Ishikawa (cell line): ENCODE measurements around the gene MRPL40.
A peak's percentile ranks its signal among the peaks of the same experiment; 100 is the strongest.

ENCODE experiments used
- CEBPB ChIP-seq: IDR thresholded peaks from 2 replicates; pipeline ENCODE4 v1.6.1; 2012
- CREB1 ChIP-seq: IDR thresholded peaks from 2 replicates; pipeline ENCODE4 v1.6.1; 2012; ENCODE audit warnings: low read depth
- EGR1 ChIP-seq: IDR thresholded peaks from 2 replicates; pipeline ENCODE4 v1.6.1; 2012
- EP300 ChIP-seq: IDR thresholded peaks from 2 replicates; pipeline ENCODE4 v1.6.1; 2012; ENCODE audit warnings: borderline replicate concordance
- FOXM1 ChIP-seq: IDR thresholded peaks from 2 replicates; pipeline ENCODE4 v1.6.1; 2012; ENCODE audit warnings: low read depth, borderline replicate concordance
- NFIC ChIP-seq: IDR thresholded peaks from 2 replicates; pipeline ENCODE4 v1.6.1; 2012
- RAD21 ChIP-seq: IDR thresholded peaks from 2 replicates; pipeline ENCODE4 v1.6.1; 2012; ENCODE audit warnings: low read depth
- TAF1 ChIP-seq: IDR thresholded peaks from 2 replicates; pipeline ENCODE4 v1.6.1; 2012; ENCODE audit warnings: low read depth, mild to moderate bottlenecking
- TCF12 ChIP-seq: IDR thresholded peaks from 2 replicates; pipeline ENCODE4 v1.6.1; 2012; ENCODE audit warnings: low read depth
- TEAD4 ChIP-seq: IDR thresholded peaks from 2 replicates; pipeline ENCODE4 v1.6.1; 2012
- YY1 ChIP-seq: IDR thresholded peaks from 2 replicates; pipeline ENCODE4 v1.6.1; 2012; ENCODE audit warnings: low read depth
- ZBTB7A ChIP-seq: IDR thresholded peaks from 2 replicates; pipeline ENCODE4 v1.6.1; 2012; ENCODE audit warnings: low read depth
- TF ChIP-seq, protein P1 (sequence below): IDR thresholded peaks from 2 replicates; pipeline ENCODE4 v1.6.1; 2012
- TF ChIP-seq, protein P2 (sequence below): IDR thresholded peaks from 2 replicates; pipeline ENCODE4 v1.6.1; 2012
- TF ChIP-seq, protein P3 (sequence below): IDR thresholded peaks from 2 replicates; pipeline ENCODE4 v1.6.1; 2012; ENCODE audit warnings: low read depth, mild to moderate bottlenecking

MRPL40 gene

DNA sequence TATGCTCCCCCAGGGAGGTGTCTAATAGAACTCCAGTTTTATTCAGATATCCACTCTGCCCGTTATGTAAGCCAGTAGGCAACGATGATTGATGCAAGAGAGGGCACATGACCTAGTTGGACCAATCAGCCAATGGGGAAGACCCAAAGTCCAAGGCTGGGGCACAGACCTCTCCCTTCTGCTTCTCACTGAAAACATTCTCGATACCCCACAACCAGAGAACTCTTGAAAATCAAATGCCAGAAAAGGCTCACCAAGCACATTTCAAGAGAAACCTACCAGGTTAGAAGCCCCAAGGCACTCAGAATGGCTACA, 8.2 kb upstream of the MRPL40 start:
- TF ChIP-seq YY1: no peak
- TF ChIP-seq, protein P1, sequence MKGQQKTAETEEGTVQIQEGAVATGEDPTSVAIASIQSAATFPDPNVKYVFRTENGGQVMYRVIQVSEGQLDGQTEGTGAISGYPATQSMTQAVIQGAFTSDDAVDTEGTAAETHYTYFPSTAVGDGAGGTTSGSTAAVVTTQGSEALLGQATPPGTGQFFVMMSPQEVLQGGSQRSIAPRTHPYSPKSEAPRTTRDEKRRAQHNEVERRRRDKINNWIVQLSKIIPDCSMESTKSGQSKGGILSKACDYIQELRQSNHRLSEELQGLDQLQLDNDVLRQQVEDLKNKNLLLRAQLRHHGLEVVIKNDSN: peak; percentile 63

DNA sequence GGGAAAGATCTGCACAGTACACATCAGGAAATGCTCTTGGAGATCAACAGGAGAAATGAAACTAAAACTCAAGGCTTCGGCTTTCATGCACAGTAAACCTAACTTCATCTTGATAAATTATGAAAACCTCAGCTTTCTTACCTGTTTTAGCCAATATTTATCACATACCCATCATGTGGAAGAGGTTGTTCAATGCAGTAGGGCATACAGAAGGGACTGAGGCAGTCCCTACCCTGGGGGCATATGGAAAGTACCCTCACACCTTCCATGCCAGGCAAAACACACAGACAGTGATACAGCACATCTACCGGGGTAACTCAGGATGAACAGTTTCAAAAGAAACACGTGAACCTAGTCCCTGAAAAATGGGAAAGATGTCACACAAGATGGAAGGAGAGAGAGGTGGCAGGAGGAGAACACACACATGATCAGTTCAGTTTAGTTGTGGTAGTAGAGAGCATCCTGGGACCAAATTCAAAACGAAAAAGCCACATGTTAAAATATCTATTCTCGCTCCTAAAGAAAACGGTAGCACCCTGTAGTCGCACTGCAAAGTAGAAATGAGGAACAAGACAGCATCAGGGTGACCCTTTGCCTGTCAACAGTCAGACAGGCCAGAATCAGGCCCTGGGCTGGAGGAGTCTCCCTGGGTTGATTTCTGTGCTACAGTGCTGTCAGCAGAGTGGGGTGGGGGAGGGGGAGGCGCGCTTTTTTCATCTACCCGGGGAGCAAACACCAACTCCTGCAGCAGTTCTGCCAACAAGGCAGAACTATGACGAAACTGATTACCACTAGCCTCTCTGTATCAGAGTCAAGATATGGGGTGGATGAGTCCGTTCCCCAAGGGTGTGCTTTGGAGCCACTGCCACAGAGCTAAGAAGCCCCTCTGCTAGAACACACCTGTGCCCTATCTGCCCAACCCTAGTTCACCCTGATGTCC, 2.1 kb upstream of the MRPL40 start:
- TF ChIP-seq EGR1 (no peak), NFIC (no peak), EP300 (no peak), FOXM1 (no peak), ZBTB7A (no peak), CREB1 (no peak), TEAD4 (no peak), RAD21 (no peak), TAF1 (no peak), YY1 (no peak), TCF12 (no peak)
- TF ChIP-seq, protein P2, sequence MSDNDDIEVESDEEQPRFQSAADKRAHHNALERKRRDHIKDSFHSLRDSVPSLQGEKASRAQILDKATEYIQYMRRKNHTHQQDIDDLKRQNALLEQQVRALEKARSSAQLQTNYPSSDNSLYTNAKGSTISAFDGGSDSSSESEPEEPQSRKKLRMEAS: no peak
- TF ChIP-seq, protein P1: no peak
- TF ChIP-seq, protein P3, sequence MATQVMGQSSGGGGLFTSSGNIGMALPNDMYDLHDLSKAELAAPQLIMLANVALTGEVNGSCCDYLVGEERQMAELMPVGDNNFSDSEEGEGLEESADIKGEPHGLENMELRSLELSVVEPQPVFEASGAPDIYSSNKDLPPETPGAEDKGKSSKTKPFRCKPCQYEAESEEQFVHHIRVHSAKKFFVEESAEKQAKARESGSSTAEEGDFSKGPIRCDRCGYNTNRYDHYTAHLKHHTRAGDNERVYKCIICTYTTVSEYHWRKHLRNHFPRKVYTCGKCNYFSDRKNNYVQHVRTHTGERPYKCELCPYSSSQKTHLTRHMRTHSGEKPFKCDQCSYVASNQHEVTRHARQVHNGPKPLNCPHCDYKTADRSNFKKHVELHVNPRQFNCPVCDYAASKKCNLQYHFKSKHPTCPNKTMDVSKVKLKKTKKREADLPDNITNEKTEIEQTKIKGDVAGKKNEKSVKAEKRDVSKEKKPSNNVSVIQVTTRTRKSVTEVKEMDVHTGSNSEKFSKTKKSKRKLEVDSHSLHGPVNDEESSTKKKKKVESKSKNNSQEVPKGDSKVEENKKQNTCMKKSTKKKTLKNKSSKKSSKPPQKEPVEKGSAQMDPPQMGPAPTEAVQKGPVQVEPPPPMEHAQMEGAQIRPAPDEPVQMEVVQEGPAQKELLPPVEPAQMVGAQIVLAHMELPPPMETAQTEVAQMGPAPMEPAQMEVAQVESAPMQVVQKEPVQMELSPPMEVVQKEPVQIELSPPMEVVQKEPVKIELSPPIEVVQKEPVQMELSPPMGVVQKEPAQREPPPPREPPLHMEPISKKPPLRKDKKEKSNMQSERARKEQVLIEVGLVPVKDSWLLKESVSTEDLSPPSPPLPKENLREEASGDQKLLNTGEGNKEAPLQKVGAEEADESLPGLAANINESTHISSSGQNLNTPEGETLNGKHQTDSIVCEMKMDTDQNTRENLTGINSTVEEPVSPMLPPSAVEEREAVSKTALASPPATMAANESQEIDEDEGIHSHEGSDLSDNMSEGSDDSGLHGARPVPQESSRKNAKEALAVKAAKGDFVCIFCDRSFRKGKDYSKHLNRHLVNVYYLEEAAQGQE: no peak

DNA sequence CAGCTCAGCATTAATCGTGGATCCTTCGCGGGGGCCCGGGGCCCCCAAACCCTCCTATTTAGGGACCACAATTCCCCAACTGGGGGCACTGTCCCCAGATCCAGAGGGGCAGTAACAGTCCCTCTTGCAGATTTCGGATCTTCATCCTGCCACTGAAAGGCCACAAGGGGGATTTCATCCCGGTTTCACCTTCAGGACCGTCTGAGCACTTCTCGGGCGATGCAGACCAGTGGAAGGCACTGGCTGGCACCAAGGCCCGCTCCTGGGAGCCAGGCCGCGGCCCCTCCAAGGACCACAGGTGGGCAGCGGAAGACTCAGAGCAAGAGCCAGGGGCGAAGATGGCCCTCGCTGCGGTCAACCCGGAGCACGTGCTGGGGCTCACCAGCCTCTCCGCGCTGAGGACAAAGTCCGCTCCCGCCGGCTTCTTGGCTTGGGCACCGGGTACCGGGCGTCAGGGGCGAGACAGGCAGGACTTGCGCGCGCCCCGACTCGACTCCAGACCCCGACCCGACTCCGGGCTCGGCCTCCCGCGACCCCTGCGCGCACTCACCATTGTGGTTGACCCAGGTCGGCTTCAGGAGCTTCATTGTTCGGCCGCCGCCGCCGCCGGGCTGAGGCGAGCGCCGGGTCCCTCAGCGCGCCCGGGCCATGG, 1.3 kb upstream of the MRPL40 start:
- TF ChIP-seq RAD21: no peak
- TF ChIP-seq, protein P2: peak; percentile 75

DNA sequence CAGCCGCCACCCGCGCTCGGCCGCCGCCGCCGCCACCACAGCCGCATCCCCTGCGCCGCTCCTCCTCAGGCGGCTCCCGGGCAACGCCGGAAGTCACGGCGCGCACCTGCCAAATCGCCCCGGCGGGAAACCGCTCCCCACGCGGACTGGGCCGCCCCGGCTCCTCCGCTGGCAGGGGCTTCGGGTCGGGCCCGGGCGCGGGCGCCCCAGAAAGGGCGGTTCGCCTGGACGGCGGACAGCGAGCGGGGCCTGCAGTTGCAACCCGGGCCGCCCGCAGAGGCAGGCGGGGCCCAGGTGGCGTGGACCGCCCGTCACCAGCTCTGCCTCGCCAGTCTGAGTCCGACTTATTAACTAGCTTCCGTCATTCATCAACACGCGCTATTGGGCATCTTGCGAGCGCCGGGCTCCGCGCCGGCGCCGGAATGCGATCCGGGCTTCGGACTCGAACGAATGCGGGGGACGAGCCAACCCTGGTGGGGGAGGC, 654 bp upstream of the MRPL40 start, which contains the start of gene HIRA:
TSS of gene HIRA (minus strand) at position 85 of the 484 bp plus-strand sequence. CDS start 257 bp downstream, outside the sequence.
- TF ChIP-seq, protein P3: no peak; the same call in 1 of the 2 replicates
- no peak for TF ChIP-seq CREB1
- peak; percentile 11; the same call in 1 of the 2 replicates for TF ChIP-seq TCF12
- TF ChIP-seq EP300: peak; percentile 35; the same call in 1 of the 2 replicates
- TF ChIP-seq, protein P1: peak; percentile 60
- TF ChIP-seq TEAD4: peak; percentile 16; the same call in 1 of the 2 replicates
- peak; percentile 65 for TF ChIP-seq YY1
- TF ChIP-seq TAF1: peak; percentile 71
- no peak; the same call in 1 of the 2 replicates for TF ChIP-seq ZBTB7A
- TF ChIP-seq, protein P2: peak; percentile 31; the same call in 1 of the 2 replicates
- peak; percentile 8; the same call in 1 of the 2 replicates for TF ChIP-seq NFIC
- no peak for TF ChIP-seq FOXM1
- TF ChIP-seq RAD21: no peak; the same call in 1 of the 2 replicates
- peak; percentile 9; the same call in 1 of the 2 replicates for TF ChIP-seq EGR1
- TF ChIP-seq CEBPB: no peak

DNA sequence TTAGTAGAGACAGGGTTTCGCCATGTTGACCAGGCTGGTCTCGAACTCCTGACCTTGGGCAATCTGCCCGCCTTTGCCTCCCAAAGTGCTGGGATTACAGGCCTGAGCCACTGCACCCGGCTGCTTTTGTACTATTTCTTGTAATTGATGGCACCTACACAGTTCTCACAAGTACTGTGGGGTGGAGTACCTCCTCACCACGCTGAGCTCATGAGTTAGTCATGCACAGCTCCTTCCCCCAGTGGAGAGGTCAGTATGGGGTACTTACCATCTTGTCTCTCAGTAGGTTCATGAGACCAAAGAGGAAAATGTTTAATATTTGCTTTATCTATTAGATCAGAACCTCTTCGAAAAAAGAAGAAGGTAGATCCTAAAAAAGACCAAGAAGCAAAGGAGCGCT, 2.1 kb downstream of the MRPL40 start:
- no peak for TF ChIP-seq CEBPB
- TF ChIP-seq EP300: no peak
- no peak for TF ChIP-seq TCF12
- no peak for TF ChIP-seq CREB1
- TF ChIP-seq EGR1: no peak
- TF ChIP-seq, protein P1: no peak
